Tibial nerve (tissue), 4 donors: ENCODE measurements around the gene BACH1. TPM values are rescaled to one million over a fixed set of nuclear protein-coding genes. Genes with fewer than 3 reads are reported as not detected.

Experiments used
- DNase-seq, 2 donors: peaks; one replicate each; pipeline ENCODE4 v3.0.0-alpha.2; 2019; ENCODE audit warnings: low spot score in 2 of 2
- H3K27ac ChIP-seq, 4 donors: fragments of 200-600 bp; sonication (generic) in 3 of 4; one replicate each; pipeline ENCODE4 v1.5.1; 2017 to 2019; ENCODE audit warnings: mild to moderate bottlenecking in 1 of 4
- H3K27me3 ChIP-seq, 2 donors: fragments of 200-600 bp; sonication (generic) in 1 of 2; one replicate each; pipeline versions ENCODE4 v1.5.1 to v1.6.0; 2017 to 2019
- H3K36me3 ChIP-seq, 3 donors: fragments of 200-600 bp; sonication (generic); one replicate each; pipeline ENCODE4 v1.5.1; 2018 to 2019
- H3K4me1 ChIP-seq, 4 donors: fragments of 200-600 bp; sonication (generic) in 3 of 4; one replicate each; pipeline ENCODE4 v1.5.1; 2017 to 2019
- H3K4me3 ChIP-seq, 4 donors: fragments of 200-600 bp; sonication (generic) in 3 of 4; one replicate each; pipeline ENCODE4 v1.5.1; 2017 to 2019; ENCODE audit warnings: mild to moderate bottlenecking in 1 of 4, moderate library complexity in 1 of 4
- H3K9me3 ChIP-seq, 4 donors: fragments of 200-600 bp; sonication (generic) in 3 of 4; one replicate each; pipeline ENCODE4 v1.5.1; 2017 to 2019
- CTCF ChIP-seq, 5 experiments: fragments of 200-600 bp in 3 of 5; fragments of 450-650 bp in 2 of 5; sonication (generic) in 3 of 5; IDR thresholded peaks; one replicate each; pipeline ENCODE4 v1.5.1; 2016 to 2019; ENCODE audit warnings: antibody characterized with exemption in 5 of 5, mild to moderate bottlenecking in 3 of 5, moderate library complexity in 2 of 5
- EP300 ChIP-seq, 2 donors: sonication (generic); formaldehyde crosslinking; IDR thresholded peaks; one replicate each; pipeline ENCODE4 v1.6.1; 2017; ENCODE audit warnings: antibody characterized with exemption in 2 of 2, mild to moderate bottlenecking in 1 of 2
- POLR2A ChIP-seq, 2 donors: fragments of 450-650 bp; IDR thresholded peaks; one replicate each; pipeline ENCODE4 v1.6.1; 2017; ENCODE audit warnings: antibody characterized with exemption in 2 of 2, mild to moderate bottlenecking in 2 of 2, moderate library complexity in 2 of 2
- WGBS, 2 donors: methylation state at CpG; one replicate each; pipeline ENCODE4 v1.1.5; 2018; 5-methylcytosine and 5-hydroxymethylcytosine counted together
- total RNA-seq, 4 donors: library from RNA; depleted of rRNA; stranded (reverse); fragments of >200 nt; gene quantifications; one replicate each; pipeline ENCODE4 v1.1.0, GENCODE V29; 2016

The BACH1 gene
- total RNA-seq, 4 donors from 2014 or later: 38.0 to 46.5 (median 39.9) TPM

GRCh38 chr21:29299916-29300806 lies 1.4 kb downstream of the BACH1 start:
- peak in 1 of 2 donors; percentile 40 for DNase-seq
- H3K4me1 ChIP-seq: peaks cover 0 to 61% (median 45%) of the 10 kb centered on the region in 4 donors
- TF ChIP-seq EP300 (IDR thresholded peaks at IDR 0.05) (no peak), CTCF (IDR thresholded peaks at IDR 0.05) (no peak), POLR2A (IDR thresholded peaks at IDR 0.05) (no peak)
- H3K27ac ChIP-seq: peak overlapping the region; percentile 30 to 99 (median 95)
- H3K9me3 ChIP-seq: peaks cover 0 to 5% (median 0%) of the 10 kb centered on the region in 4 donors
- H3K36me3 ChIP-seq: no peaks in the 10 kb centered on the region
- 18 to 25% methylated on average over 13 of the region's 13 CpGs for WGBS, 2 donors
- no peaks in the 10 kb centered on the region for H3K27me3 ChIP-seq
- peak overlapping the region; percentile 67 to 97 (median 79) for H3K4me3 ChIP-seq

- DNase-seq: no peak
- 34 to 42% methylated on average over 3 of the region's 3 CpGs for WGBS, 2 donors
- TF ChIP-seq POLR2A (IDR thresholded peaks at IDR 0.05) (no peak), EP300 (IDR thresholded peaks at IDR 0.05) (no peak), CTCF (IDR thresholded peaks at IDR 0.05) (no peak)
- Histone ChIP-seq H3K4me1 (peaks cover 0 to 67% (median 50%) of the 10 kb centered on the region in 4 donors), H3K9me3 (no peaks in the 10 kb centered on the region), H3K36me3 (no peaks in the 10 kb centered on the region), H3K27ac (peak overlapping the region; percentile 30 to 99 (median 95)), H3K27me3 (no peaks in the 10 kb centered on the region), H3K4me3 (peak overlapping the region in 3 of 4 donors; percentile 67 to 97 (median 72))
Measured at GRCh38 chr21:29300807-29301138, 2.1 kb downstream of the BACH1 start.

- TF ChIP-seq CTCF (IDR thresholded peaks at IDR 0.05): no peak
- TF ChIP-seq POLR2A (IDR thresholded peaks at IDR 0.05): no peak
- TF ChIP-seq EP300 (IDR thresholded peaks at IDR 0.05): no peak
- no peaks in the 10 kb centered on the region for H3K36me3 ChIP-seq
- peaks cover 0 to 74% (median 53%) of the 10 kb centered on the region in 4 donors for H3K4me1 ChIP-seq
- peak overlapping the region in 2 of 4 donors; percentile 0 to 12 for H3K4me3 ChIP-seq
- DNase-seq: no peak
- no peaks in the 10 kb centered on the region for H3K9me3 ChIP-seq
- H3K27ac ChIP-seq: peak overlapping the region in 2 of 4 donors; percentile 68 to 99
- H3K27me3 ChIP-seq: no peaks in the 10 kb centered on the region
- WGBS, 2 donors: 30 to 36% methylated on average over 6 of the region's 6 CpGs
Measured at GRCh38 chr21:29301691-29302090, 3.0 kb downstream of the BACH1 start.

GRCh38 chr21:29302359-29302875 lies 3.7 kb downstream of the BACH1 start:
- Histone ChIP-seq H3K27ac (peak overlapping the region in 3 of 4 donors; percentile 32 to 99 (median 68)), H3K4me3 (no peak overlapping the region), H3K4me1 (peaks cover 2 to 81% (median 57%) of the 10 kb centered on the region in 4 donors), H3K27me3 (no peaks in the 10 kb centered on the region), H3K36me3 (no peaks in the 10 kb centered on the region), H3K9me3 (no peaks in the 10 kb centered on the region)
- no peak for TF ChIP-seq EP300 (IDR thresholded peaks at IDR 0.05)
- TF ChIP-seq CTCF (IDR thresholded peaks at IDR 0.05): no peak
- TF ChIP-seq POLR2A (IDR thresholded peaks at IDR 0.05): no peak
- WGBS, 2 donors: 22 to 41% methylated on average over 5 of the region's 5 CpGs
- no peak for DNase-seq

- H3K36me3 ChIP-seq: no peaks in the 10 kb centered on the region
- no peak for TF ChIP-seq CTCF (IDR thresholded peaks at IDR 0.05)
- no peak for TF ChIP-seq EP300 (IDR thresholded peaks at IDR 0.05)
- TF ChIP-seq POLR2A (IDR thresholded peaks at IDR 0.05): no peak
- H3K27me3 ChIP-seq: no peaks in the 10 kb centered on the region
- WGBS, 2 donors: 32 to 50% methylated on average over 2 of the region's 2 CpGs
- H3K9me3 ChIP-seq: no peaks in the 10 kb centered on the region
- peaks cover 2 to 84% (median 61%) of the 10 kb centered on the region in 4 donors for H3K4me1 ChIP-seq
- peak overlapping the region in 2 of 4 donors; percentile 68 to 99 for H3K27ac ChIP-seq
- H3K4me3 ChIP-seq: no peak overlapping the region
- no peak for DNase-seq
Measured at GRCh38 chr21:29303288-29303687, 4.6 kb downstream of the BACH1 start.
